IPS-18a (cell line): ENCODE results near the gene KLHL18.

Experiments used
- H3K27ac ChIP-seq: one replicate; pipeline ENCODE4 v1.5.1; 2013; ENCODE audit warnings: low read length
- H3K27me3 ChIP-seq: one replicate; pipeline ENCODE4 v1.6.1; 2013; ENCODE audit warnings: mild to moderate bottlenecking, low read length; ENCODE audit not compliant: control insufficient read depth, insufficient read depth
- H3K36me3 ChIP-seq: one replicate; pipeline ENCODE4 v1.6.1; 2013; ENCODE audit warnings: low read depth, low read length; ENCODE audit not compliant: control insufficient read depth
- H3K4me1 ChIP-seq: one replicate; pipeline ENCODE4 v1.6.1; 2013; ENCODE audit warnings: low read depth, low read length; ENCODE audit not compliant: control insufficient read depth
- H3K4me3 ChIP-seq: one replicate; pipeline ENCODE4 v1.5.1; 2013; ENCODE audit warnings: low read length
- H3K9ac ChIP-seq: one replicate; pipeline ENCODE4 v1.6.1; 2013; ENCODE audit warnings: mild to moderate bottlenecking, low read length, moderate library complexity
- H3K9me3 ChIP-seq: one replicate; pipeline ENCODE4 v1.6.1; 2013; ENCODE audit warnings: low read depth, low read length; ENCODE audit not compliant: control insufficient read depth

The KLHL18 gene

GRCh38 chr3:47384425-47384824 is 101.7 kb downstream of the KLHL18 start:
- Histone ChIP-seq H3K4me1 (peaks cover 10% of the 10 kb centered on the region), H3K27ac (no peak overlapping the region)

DNA sequence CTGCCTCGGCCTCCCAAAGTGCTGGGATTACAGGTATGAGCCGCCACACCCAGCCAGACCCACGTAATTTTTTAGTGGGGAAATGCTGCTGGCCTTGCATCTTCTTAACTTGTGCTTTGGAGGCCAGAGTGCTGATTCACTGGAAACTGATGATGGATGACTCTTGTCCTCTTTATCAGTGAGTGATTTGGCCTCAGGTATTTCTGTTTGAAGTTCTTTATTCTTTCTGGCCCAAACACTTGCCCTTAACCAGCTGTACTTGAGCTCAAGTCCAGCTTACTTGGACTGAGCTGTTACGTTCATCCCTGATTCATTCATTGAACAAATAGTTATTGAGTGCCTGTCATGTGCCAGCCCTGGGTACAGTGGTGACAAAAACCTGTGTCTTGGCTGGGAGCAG is 102.3 kb downstream of the KLHL18 start:
- Histone ChIP-seq H3K9ac (no peak overlapping the region), H3K9me3 (no peaks in the 10 kb centered on the region), H3K36me3 (no peaks in the 10 kb centered on the region), H3K4me3 (no peak overlapping the region), H3K4me1 (peaks cover 6% of the 10 kb centered on the region), H3K27ac (no peak overlapping the region), H3K27me3 (no peaks in the 10 kb centered on the region)

More at GRCh38 chr3:47384425-47384824, 101.7 kb downstream of the KLHL18 start:
- H3K4me3 ChIP-seq = no peak overlapping the region
- H3K9ac ChIP-seq = no peak overlapping the region
- H3K27me3 ChIP-seq = no peaks in the 10 kb centered on the region
- no peaks in the 10 kb centered on the region for H3K36me3 ChIP-seq
- no peaks in the 10 kb centered on the region for H3K9me3 ChIP-seq

- Histone ChIP-seq H3K27ac (no peak overlapping the region), H3K9ac (no peak overlapping the region), H3K4me3 (no peak overlapping the region), H3K4me1 (peaks cover 6% of the 10 kb centered on the region), H3K27me3 (no peaks in the 10 kb centered on the region), H3K36me3 (no peaks in the 10 kb centered on the region), H3K9me3 (no peaks in the 10 kb centered on the region)
Observed at GRCh38 chr3:47385796-47386195, 103.1 kb downstream of the KLHL18 start.

GRCh38 chr3:47392933-47393332 is 110.2 kb downstream of the KLHL18 start:
- Histone ChIP-seq H3K4me1 (no peaks in the 10 kb centered on the region), H3K4me3 (no peak overlapping the region), H3K27ac (no peak overlapping the region), H3K36me3 (peaks cover 7% of the 10 kb centered on the region), H3K9ac (no peak overlapping the region), H3K9me3 (no peaks in the 10 kb centered on the region), H3K27me3 (no peaks in the 10 kb centered on the region)

DNA sequence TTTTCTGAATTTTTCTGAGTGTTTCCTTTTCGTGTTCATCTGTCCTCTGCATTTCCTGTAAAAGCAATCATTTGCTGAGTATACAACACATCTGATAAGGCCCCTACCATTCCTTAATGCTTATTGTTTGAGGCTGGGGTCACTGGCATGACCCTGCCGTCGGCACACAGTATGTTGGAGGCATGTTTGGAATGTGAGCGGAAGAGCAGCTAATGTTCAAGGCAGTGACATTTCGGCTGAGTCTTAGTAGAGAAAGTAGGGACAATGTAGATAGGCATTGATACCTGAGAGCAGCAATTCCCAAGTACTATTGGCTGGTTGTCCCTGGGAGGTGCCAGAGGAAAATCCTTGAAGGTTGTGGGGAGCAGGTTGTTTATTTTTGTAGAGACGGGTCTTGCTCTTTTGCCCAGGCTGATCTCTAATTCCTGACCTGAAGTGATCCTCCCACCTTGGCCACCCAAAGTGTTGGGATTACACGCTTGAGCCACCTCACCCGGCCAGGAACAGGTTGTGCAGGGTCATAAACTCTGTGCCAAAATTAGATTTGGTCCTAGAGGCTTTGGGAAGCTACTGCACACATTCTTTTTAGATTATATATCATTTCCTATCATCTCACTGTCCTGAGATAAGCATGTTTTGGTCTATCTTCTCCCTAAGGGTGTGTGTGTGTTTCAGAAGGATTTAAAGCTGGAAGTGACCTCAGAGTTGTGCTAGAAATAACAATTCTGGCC is 111.6 kb downstream of the KLHL18 start:
- H3K4me3 ChIP-seq = no peak overlapping the region
- H3K27me3 ChIP-seq = no peaks in the 10 kb centered on the region
- H3K36me3 ChIP-seq = peaks cover 7% of the 10 kb centered on the region
- H3K27ac ChIP-seq = no peak overlapping the region
- H3K9ac ChIP-seq = no peak overlapping the region
- no peaks in the 10 kb centered on the region for H3K9me3 ChIP-seq
- H3K4me1 ChIP-seq = no peaks in the 10 kb centered on the region

DNA sequence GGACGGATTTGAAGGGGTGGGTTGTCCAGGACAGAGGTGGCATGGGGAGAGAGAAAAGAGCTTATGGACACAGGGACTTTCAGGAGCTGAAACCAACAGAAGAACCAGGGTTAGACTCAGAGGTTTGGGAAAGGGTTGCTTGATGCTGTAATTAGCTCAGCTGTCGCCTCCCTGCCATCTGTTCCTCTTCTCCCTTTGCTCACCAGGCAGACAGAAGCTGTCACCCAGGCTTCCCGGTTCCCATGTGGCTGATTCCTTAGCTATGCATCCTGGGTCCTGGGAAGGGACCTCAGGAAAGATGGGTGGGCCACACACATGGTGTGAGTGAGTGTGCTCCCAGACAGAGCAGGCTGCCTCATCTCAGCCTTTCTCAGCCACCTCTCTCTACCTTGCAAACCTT is 112.1 kb downstream of the KLHL18 start:
- Histone ChIP-seq H3K27me3 (no peaks in the 10 kb centered on the region), H3K9ac (no peak overlapping the region), H3K4me3 (no peak overlapping the region), H3K4me1 (no peaks in the 10 kb centered on the region), H3K27ac (no peak overlapping the region), H3K36me3 (peaks cover 7% of the 10 kb centered on the region), H3K9me3 (no peaks in the 10 kb centered on the region)
